SK-N-MC (cell line): ENCODE results near the gene STX1A.

Experiments used
- EZH2 ChIP-seq: fragments of 200-600 bp; sonication (generic); IDR thresholded peaks from one replicate; pipeline ENCODE4 v1.6.1; 2017; ENCODE audit warnings: antibody characterized with exemption
- FOXP2 ChIP-seq: optimal IDR thresholded peaks from 2 replicates; pipeline ENCODE3; 2011; ENCODE audit warnings: mild to moderate bottlenecking, moderate library complexity; ENCODE audit not compliant: insufficient read depth; ENCODE audit errors: extremely low read length, control extremely low read depth
- POLR2AphosphoS5 ChIP-seq: IDR thresholded peaks from 2 replicates; pipeline ENCODE4 v1.6.1; 2012; ENCODE audit warnings: mild to moderate bottlenecking, low read depth, low read length, borderline replicate concordance

GRCh38 chr7:73719806-73720169, 319 bp upstream of the STX1A start:
- TF ChIP-seq EZH2: no peak
- no peak for TF ChIP-seq POLR2AphosphoS5
- TF ChIP-seq FOXP2: no peak
